CD14-positive monocyte (primary cell): ENCODE results near the gene CYP4F11. TPM values are rescaled to one million over a fixed set of nuclear protein-coding genes. Genes with fewer than 3 reads are reported as not detected.

ENCODE experiments used
- DNase-seq, 3 donors: peaks; one replicate each; pipeline ENCODE4 v3.0.0-alpha.2; 2011 to 2022
- H2AFZ ChIP-seq: 2 replicates; pipeline ENCODE4 v1.6.0; 2012; ENCODE audit warnings: mild to moderate bottlenecking, low read depth, low read length, inconsistent platforms; ENCODE audit not compliant: insufficient read depth, poor library complexity, severe bottlenecking
- H3K27ac ChIP-seq, 2 donors: 1 replicate in 1 of 2; 2 replicates in 1 of 2; pipeline ENCODE4 v1.5.1; 2012 to 2013; ENCODE audit warnings: low read length in 2 of 2, control low read depth in 1 of 2, inconsistent platforms in 1 of 2, low read depth in 1 of 2, mild to moderate bottlenecking in 1 of 2
- H3K27me3 ChIP-seq, 2 donors: one replicate each; pipeline versions ENCODE4 v1.6.0 to v1.6.1; 2011 to 2013; ENCODE audit warnings: low read length in 2 of 2; ENCODE audit not compliant: control insufficient read depth in 2 of 2, insufficient read depth in 2 of 2
- H3K36me3 ChIP-seq, 2 donors: replicated peaks in 1 of 2; 1 replicate in 1 of 2; 2 replicates in 1 of 2; pipeline versions ENCODE4 v1.5.1 to v1.6.1; 2012 to 2013; ENCODE audit warnings: low read length in 2 of 2, control low read depth in 1 of 2, inconsistent platforms in 1 of 2, mild to moderate bottlenecking in 1 of 2; ENCODE audit not compliant: insufficient read depth in 2 of 2, control insufficient read depth in 1 of 2
- H3K4me1 ChIP-seq, 2 donors: 1 replicate in 1 of 2; 2 replicates in 1 of 2; pipeline versions ENCODE4 v1.5.1 to v1.6.1; 2012 to 2013; ENCODE audit warnings: low read length in 2 of 2, control low read depth in 1 of 2, inconsistent platforms in 1 of 2, mild to moderate bottlenecking in 1 of 2, moderate library complexity in 1 of 2; ENCODE audit not compliant: insufficient read depth in 2 of 2, control insufficient read depth in 1 of 2
- H3K4me2 ChIP-seq: replicated peaks from 2 replicates; pipeline ENCODE3; 2012; ENCODE audit warnings: low read length, moderate library complexity, mild to moderate bottlenecking; ENCODE audit not compliant: poor library complexity, severe bottlenecking; ENCODE audit errors: extremely low read depth
- H3K4me3 ChIP-seq, 3 experiments: fragments of 200-600 bp in 1 of 3; sonication (generic) in 1 of 3; replicated peaks in 1 of 3; 1 replicate in 2 of 3; 2 replicates in 1 of 3; pipeline ENCODE4 v1.5.1; 2011 to 2013; ENCODE audit warnings: low read length in 3 of 3, mild to moderate bottlenecking in 3 of 3, control low read depth in 2 of 3, low read depth in 2 of 3, inconsistent platforms in 1 of 3, moderate library complexity in 1 of 3
- H3K79me2 ChIP-seq: 2 replicates; pipeline ENCODE4 v1.6.0; 2012; ENCODE audit warnings: mild to moderate bottlenecking, control low read depth, inconsistent platforms, low read length, moderate library complexity; ENCODE audit not compliant: insufficient read depth
- H3K9ac ChIP-seq: 2 replicates; pipeline ENCODE4 v1.6.0; 2017; ENCODE audit warnings: low read length, mild to moderate bottlenecking; ENCODE audit not compliant: insufficient read depth, poor library complexity, severe bottlenecking
- H3K9me3 ChIP-seq, 2 donors: replicated peaks in 1 of 2; 1 replicate in 1 of 2; 2 replicates in 1 of 2; pipeline versions ENCODE4 v1.5.1 to v1.6.1; 2012 to 2013; ENCODE audit warnings: low read length in 2 of 2, control low read depth in 1 of 2; ENCODE audit not compliant: control insufficient read depth in 1 of 2, insufficient read depth in 1 of 2
- H4K20me1 ChIP-seq: 2 replicates; pipeline ENCODE4 v1.6.0; 2012; ENCODE audit warnings: mild to moderate bottlenecking, low read length, control low read depth, moderate library complexity; ENCODE audit not compliant: insufficient read depth
- H3K27ac Mint-ChIP-seq, 7 donors: one replicate each; pipeline ENCODE4 v1.8.0; 2020; ENCODE audit warnings: mild to moderate bottlenecking in 7 of 7, mixed read lengths in 7 of 7, moderate library complexity in 6 of 7, inconsistent platforms in 2 of 7
- H3K27me3 Mint-ChIP-seq, 3 donors: one replicate each; pipeline ENCODE4 v1.8.0; 2021 to 2022; ENCODE audit warnings: low read depth in 3 of 3, mild to moderate bottlenecking in 3 of 3, mixed read lengths in 3 of 3, moderate library complexity in 3 of 3, inconsistent platforms in 1 of 3
- H3K36me3 Mint-ChIP-seq, 2 donors: one replicate each; pipeline ENCODE4 v1.8.0; 2020; ENCODE audit warnings: mixed read lengths in 2 of 2, inconsistent platforms in 1 of 2, mild to moderate bottlenecking in 1 of 2
- H3K4me1 Mint-ChIP-seq: one replicate; pipeline ENCODE4 v1.8.0; 2020; ENCODE audit warnings: mild to moderate bottlenecking, mixed read lengths
- H3K4me3 Mint-ChIP-seq, 2 donors: one replicate each; pipeline ENCODE4 v1.8.0; 2020; ENCODE audit warnings: mild to moderate bottlenecking in 2 of 2, mixed read lengths in 2 of 2, moderate library complexity in 1 of 2
- H3K9me3 Mint-ChIP-seq, 7 donors: one replicate each; pipeline ENCODE4 v1.8.0; 2020 to 2022; ENCODE audit warnings: mixed read lengths in 7 of 7, mild to moderate bottlenecking in 6 of 7, moderate library complexity in 6 of 7, inconsistent platforms in 2 of 7
- CTCF ChIP-seq: fragments of 200-600 bp; IDR thresholded peaks from one replicate; pipeline ENCODE4 v1.8.0; 2022; ENCODE audit warnings: antibody characterized with exemption, mild to moderate bottlenecking
- whole genome bisulfite sequencing: methylation state at CpG from one replicate; pipeline ENCODE4 v1.1.5; 2013; ENCODE audit warnings: missing lambda C conversion rate; ENCODE audit not compliant: insufficient coverage; 5-methylcytosine and 5-hydroxymethylcytosine counted together
- intact Hi-C, 2 donors: fragments of 100-400 bp; cut with micrococcal nuclease; formaldehyde crosslinking; loops; one replicate each; pipeline versions ENCODE4 v1.15.0 to v1.15.1; 2023
- polyA plus RNA-seq, 3 donors: library from polyadenylated mRNA; depleted of rRNA in 1 of 3; unstranded in 2 of 3; stranded (reverse) in 1 of 3; fragments of 300-500 nt in 2 of 3; fragments of >200 nt in 1 of 3; fragmentation: Illumina TruSeq in 2 of 3; gene quantifications; 1 replicate in 2 of 3; 2 replicates in 1 of 3; pipeline ENCODE4 v1.2.3, GENCODE V29; 2012 to 2021

The CYP4F11 gene
- polyA plus RNA-seq, 3 donors = not detected

DNA sequence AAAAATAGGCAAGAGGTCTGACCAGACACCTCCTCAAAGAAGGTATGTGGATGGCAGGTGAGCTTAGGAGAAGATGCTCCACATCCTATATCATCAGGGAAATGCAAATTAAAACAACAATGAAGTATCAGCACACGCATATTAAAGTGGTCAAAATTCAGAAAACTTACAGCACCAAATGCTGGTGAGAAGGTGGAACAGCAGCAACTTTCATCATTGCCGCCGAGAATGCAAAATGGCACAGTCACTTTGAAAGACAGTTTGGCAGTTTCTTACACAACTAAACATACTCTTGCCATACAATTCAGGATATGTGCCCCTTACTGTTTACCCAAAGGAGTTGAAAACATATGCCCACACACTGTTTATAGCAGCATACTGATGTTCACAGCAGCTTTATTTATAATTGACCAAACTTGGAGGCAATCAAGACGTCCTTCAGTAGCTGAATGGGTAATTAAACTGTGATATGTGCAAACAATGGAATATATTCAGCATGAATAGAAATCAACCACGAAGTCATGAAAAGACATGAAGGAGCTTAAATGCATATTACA lies 37.0 kb upstream of the CYP4F11 start:
- WGBS = 42% methylated on average over 4 of the region's 5 CpGs
- H3K79me2 ChIP-seq = no peaks in the 10 kb centered on the region
- no peak overlapping the region for H3K4me3 ChIP-seq
- peaks cover 4% of the 10 kb centered on the region for H3K4me1 Mint-ChIP-seq
- H3K36me3 Mint-ChIP-seq = no peaks in the 10 kb centered on the region
- H3K4me3 Mint-ChIP-seq = no peak overlapping the region
- no peak overlapping the region for H2AFZ ChIP-seq
- H3K36me3 ChIP-seq = no peaks in the 10 kb centered on the region
- no peak for TF ChIP-seq CTCF
- H3K27ac Mint-ChIP-seq = no peak overlapping the region
- DNase-seq = no peak
- peaks cover 0 to 5% (median 5%) of the 10 kb centered on the region in 3 donors for H3K27me3 Mint-ChIP-seq
- no peak overlapping the region for H3K9ac ChIP-seq
- no peaks in the 10 kb centered on the region for H4K20me1 ChIP-seq
- no peaks in the 10 kb centered on the region for H3K9me3 ChIP-seq
- H3K27me3 ChIP-seq = no peaks in the 10 kb centered on the region
- H3K9me3 Mint-ChIP-seq = peaks cover 0 to 10% (median 3%) of the 10 kb centered on the region in 7 donors
- no peak overlapping the region for H3K4me2 ChIP-seq
- intact Hi-C loops = no loop called here
- no peak overlapping the region for H3K27ac ChIP-seq
- no peaks in the 10 kb centered on the region for H3K4me1 ChIP-seq

GRCh38 chr19:15964231-15964630 lies 29.9 kb upstream of the CYP4F11 start:
- Histone ChIP-seq H3K4me3 (no peak overlapping the region), H3K27ac (no peak overlapping the region), H3K27me3 (no peaks in the 10 kb centered on the region), H4K20me1 (no peaks in the 10 kb centered on the region), H3K9me3 (peaks cover 0 to 6% of the 10 kb centered on the region in 2 donors), H3K79me2 (no peaks in the 10 kb centered on the region), H3K4me1 (no peaks in the 10 kb centered on the region), H3K4me2 (no peak overlapping the region), H2AFZ (no peak overlapping the region), H3K9ac (no peak overlapping the region), H3K36me3 (no peaks in the 10 kb centered on the region)
- no peak for TF ChIP-seq CTCF
- WGBS = 80% methylated on average over 1 of the region's 2 CpGs
- Mint-ChIP-seq H3K4me3 (no peak overlapping the region), H3K36me3 (no peaks in the 10 kb centered on the region), H3K27me3 (peaks cover 3 to 9% (median 8%) of the 10 kb centered on the region in 3 donors), H3K4me1 (no peaks in the 10 kb centered on the region), H3K9me3 (peaks cover 0 to 10% (median 3%) of the 10 kb centered on the region in 7 donors), H3K27ac (no peak overlapping the region)
- no peak for DNase-seq
- intact Hi-C loops = no loop called here
